GM23338 (cell line): ENCODE results near the gene SLC8A1. TPM values are rescaled to one million over a fixed set of nuclear protein-coding genes. Genes with fewer than 3 reads are reported as not detected.

Source experiments
- ATAC-seq: fragments of 200-7000 bp; cut with Tn5 transposase; 3 replicates; pipeline ENCODE4 v1.9.1; 2020
- DNase-seq: peaks from one replicate; pipeline ENCODE4 v3.0.0-alpha.2; 2015; ENCODE audit warnings: low spot score
- H2AFZ ChIP-seq: fragments of 200-600 bp; sonication (generic); 2 replicates; pipeline ENCODE4 v1.8.0; 2016; ENCODE audit warnings: antibody characterized with exemption, mild to moderate bottlenecking, moderate library complexity
- H3F3A ChIP-seq: fragments of 200-600 bp; sonication (generic); replicated peaks from 2 replicates; pipeline ENCODE4 v1.8.0; 2017; ENCODE audit warnings: antibody characterized with exemption, mixed run types, low read depth
- H3K27ac ChIP-seq: fragments of 200-600 bp; sonication (generic); 2 replicates; pipeline ENCODE4 v1.6.1; 2016; ENCODE audit warnings: low read depth
- H3K27me3 ChIP-seq: fragments of 200-600 bp; sonication (generic); 2 replicates; pipeline ENCODE4 v1.8.0; 2016; ENCODE audit warnings: mild to moderate bottlenecking, mixed run types, moderate library complexity; ENCODE audit not compliant: insufficient read depth
- H3K36me3 ChIP-seq: fragments of 200-600 bp; sonication (generic); 2 replicates; pipeline ENCODE4 v1.8.0; 2016; ENCODE audit warnings: mild to moderate bottlenecking; ENCODE audit not compliant: insufficient read depth
- H3K4me1 ChIP-seq: fragments of 200-600 bp; sonication (generic); 2 replicates; pipeline ENCODE4 v1.8.0; 2016; ENCODE audit warnings: mild to moderate bottlenecking, moderate library complexity; ENCODE audit not compliant: insufficient read depth
- H3K4me2 ChIP-seq: fragments of 200-600 bp; sonication (generic); 2 replicates; pipeline ENCODE4 v1.7.1; 2017; ENCODE audit warnings: mixed run types
- H3K4me3 ChIP-seq: fragments of 200-600 bp; sonication (generic); 2 replicates; pipeline ENCODE4 v1.6.1; 2016; ENCODE audit warnings: mixed run types
- H3K79me2 ChIP-seq: fragments of 200-600 bp; sonication (generic); replicated peaks from 2 replicates; pipeline ENCODE4 v1.8.0; 2017; ENCODE audit warnings: mild to moderate bottlenecking; ENCODE audit not compliant: insufficient read depth
- H3K9me2 ChIP-seq: fragments of 200-600 bp; sonication (generic); 2 replicates; pipeline ENCODE4 v1.8.0; 2017; ENCODE audit not compliant: insufficient read depth
- H4K20me1 ChIP-seq: fragments of 200-600 bp; sonication (generic); replicated peaks from 2 replicates; pipeline ENCODE4 v1.8.0; 2017; ENCODE audit warnings: mild to moderate bottlenecking; ENCODE audit not compliant: insufficient read depth
- H3K27ac Mint-ChIP-seq: 2 replicates; pipeline ENCODE4 v1.8.0; 2020; ENCODE audit warnings: inconsistent platforms, mild to moderate bottlenecking, moderate library complexity, mixed read lengths
- H3K27me3 Mint-ChIP-seq: 3 replicates; pipeline ENCODE4 v1.8.0; 2022; ENCODE audit warnings: low read depth, mild to moderate bottlenecking, moderate library complexity, mixed read lengths, inconsistent platforms; ENCODE audit not compliant: insufficient read depth, poor library complexity
- H3K36me3 Mint-ChIP-seq: 3 replicates; pipeline ENCODE4 v1.8.0; 2021; ENCODE audit warnings: low read depth, mild to moderate bottlenecking, inconsistent platforms, moderate library complexity, mixed read lengths
- H3K4me1 Mint-ChIP-seq: 3 replicates; pipeline ENCODE4 v1.8.0; 2020; ENCODE audit warnings: mild to moderate bottlenecking, inconsistent platforms, mixed read lengths
- H3K4me3 Mint-ChIP-seq: 3 replicates; pipeline ENCODE4 v1.8.0; 2021; ENCODE audit warnings: moderate library complexity, mild to moderate bottlenecking, inconsistent platforms, mixed read lengths
- H3K9me3 Mint-ChIP-seq: 3 replicates; pipeline ENCODE4 v1.8.0; 2020; ENCODE audit warnings: moderate library complexity, mild to moderate bottlenecking, inconsistent platforms, mixed read lengths
- CREB1 ChIP-seq: fragments of 250-450 bp; sonication (Bioruptor Pico); IDR thresholded peaks from 2 replicates; pipeline ENCODE4 v1.5.0; 2020; ENCODE audit warnings: low read depth, mild to moderate bottlenecking, moderate library complexity
- EZH2 ChIP-seq: fragments of 200-600 bp; sonication (generic); IDR thresholded peaks from one replicate; pipeline ENCODE4 v1.8.0; 2017; ENCODE audit warnings: antibody characterized with exemption, mild to moderate bottlenecking, low read depth; ENCODE audit not compliant: unreplicated experiment
- JUNB ChIP-seq: IDR thresholded peaks from one replicate; pipeline ENCODE4 v1.6.1; 2016; ENCODE audit warnings: antibody characterized with exemption; ENCODE audit not compliant: unreplicated experiment
- NANOG ChIP-seq: IDR thresholded peaks from 2 replicates; pipeline ENCODE4 v1.6.1; 2016; ENCODE audit warnings: antibody characterized with exemption, borderline replicate concordance
- POLR2AphosphoS5 ChIP-seq: IDR thresholded peaks from 2 replicates; pipeline ENCODE4 v1.6.1; 2016; ENCODE audit warnings: antibody characterized with exemption, low read depth
- ZNF114 ChIP-seq: fragments of 250-450 bp; sonication (Bioruptor Pico); IDR thresholded peaks from 2 replicates; pipeline ENCODE4 v1.5.0; 2020; ENCODE audit warnings: mild to moderate bottlenecking, moderate library complexity
- polyA plus RNA-seq: library from polyadenylated mRNA; unstranded; fragments of >200 nt; fragmentation: Nextera tagmentation; extraction: Ambion mirVana; gene quantifications from 2 replicates; pipeline ENCODE4 v1.2.1, GENCODE V29; 2016
- total RNA-seq: library from RNA; depleted of rRNA; stranded (reverse); fragments of >200 nt; shearing (Covaris generic); gene quantifications from 2 replicates; pipeline ENCODE4 v1.2.3, GENCODE V29; 2014
- TF ChIP-seq, protein P1 (sequence below): IDR thresholded peaks from 2 replicates; pipeline ENCODE4 v1.6.1; 2016; ENCODE audit warnings: antibody characterized with exemption
- TF ChIP-seq, protein P2 (sequence below): IDR thresholded peaks from one replicate; pipeline ENCODE4 v1.6.1; 2018; ENCODE audit warnings: antibody characterized with exemption; ENCODE audit not compliant: unreplicated experiment
- TF ChIP-seq, protein P3 (sequence below): fragments of 250-450 bp; sonication (Bioruptor Pico); IDR thresholded peaks from 2 replicates; pipeline ENCODE4 v1.5.0; 2020; ENCODE audit warnings: mild to moderate bottlenecking, moderate library complexity
- TF ChIP-seq, protein P4 (sequence below), 2 experiments: fragments of 200-600 bp in 1 of 2; sonication (generic) in 1 of 2; conservative IDR thresholded peaks; 2 replicates each; pipeline versions ENCODE4 v1.5.1 to v1.6.1; 2016 to 2017; ENCODE audit warnings: antibody characterized with exemption in 2 of 2, low read depth in 2 of 2, mild to moderate bottlenecking in 2 of 2, moderate library complexity in 1 of 2

Gene SLC8A1
- total and polyA plus RNA-seq, 2 experiments from 2014 or later = 2.5 to 3.3 TPM

DNA sequence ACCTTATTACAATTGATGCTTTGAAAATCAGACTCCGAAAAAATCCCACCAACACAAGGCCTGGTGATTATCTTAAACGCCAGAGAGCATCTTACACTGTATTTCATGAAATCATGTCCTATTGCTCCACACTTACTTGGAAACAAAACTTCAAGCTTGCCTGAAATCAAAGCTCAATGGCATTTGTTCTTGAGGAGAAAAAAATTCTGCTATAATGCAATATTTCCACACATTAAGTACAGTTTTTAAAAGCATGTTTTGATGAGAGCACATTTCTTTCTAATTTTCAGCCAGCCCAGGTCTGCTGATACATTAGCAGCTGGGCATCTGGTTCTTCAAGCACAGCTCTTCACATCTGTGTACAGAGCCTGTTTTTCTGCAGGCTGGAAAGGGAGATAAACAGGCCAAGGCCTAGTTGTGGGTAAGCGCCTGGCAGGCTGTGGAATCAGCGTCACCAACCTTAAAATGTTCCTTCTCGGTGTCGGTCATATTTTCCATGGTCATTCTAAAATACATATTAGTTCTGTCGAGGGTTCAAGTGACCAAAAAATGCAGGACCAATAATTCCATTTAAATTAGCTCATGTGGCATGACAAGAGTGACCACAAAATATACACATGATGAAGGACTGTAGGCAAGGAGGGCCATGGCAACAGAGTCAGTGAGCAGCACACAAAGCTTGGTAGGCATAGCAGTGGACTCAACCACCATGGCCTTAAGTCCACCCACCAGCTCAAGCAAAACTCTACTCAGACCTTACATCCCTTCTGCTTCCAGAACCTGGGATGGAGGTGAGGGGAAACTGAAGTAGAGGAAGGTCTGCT, 20.9 kb downstream of the SLC8A1 start:
- H3K4me3 Mint-ChIP-seq = no peak overlapping the region
- H3K27me3 Mint-ChIP-seq = no peaks in the 10 kb centered on the region
- ATAC-seq (no peak), DNase-seq (no peak)
- 0 out of 2 replicates have a peak, but pooled peaks cover 3% of the 10 kb centered on the region for H3K9me2 ChIP-seq
- no peak overlapping the region for H3K27ac ChIP-seq
- H3K36me3 ChIP-seq = no peaks in the 10 kb centered on the region
- no peak overlapping the region for H3K4me2 ChIP-seq
- H3K27me3 ChIP-seq = no peaks in the 10 kb centered on the region
- H3K4me3 ChIP-seq = no peak overlapping the region
- no peaks in the 10 kb centered on the region for H3K9me3 Mint-ChIP-seq
- no peaks in the 10 kb centered on the region for H3K36me3 Mint-ChIP-seq
- no peak overlapping the region for H3K27ac Mint-ChIP-seq
- no peaks in the 10 kb centered on the region for H4K20me1 ChIP-seq
- H3K79me2 ChIP-seq = no peaks in the 10 kb centered on the region
- H3K4me1 Mint-ChIP-seq = 0 out of 3 replicates have a peak, but pooled peaks cover 2% of the 10 kb centered on the region
- H2AFZ ChIP-seq = no peak overlapping the region
- no peak for TF ChIP-seq EZH2
- TF ChIP-seq JUNB = no peak
- TF ChIP-seq CREB1 (CRISPR knock-in tag) = no peak
- TF ChIP-seq NANOG = no peak
- TF ChIP-seq POLR2AphosphoS5 = no peak
- no peak for TF ChIP-seq ZNF114 (CRISPR knock-in tag)
- TF ChIP-seq, protein P1, sequence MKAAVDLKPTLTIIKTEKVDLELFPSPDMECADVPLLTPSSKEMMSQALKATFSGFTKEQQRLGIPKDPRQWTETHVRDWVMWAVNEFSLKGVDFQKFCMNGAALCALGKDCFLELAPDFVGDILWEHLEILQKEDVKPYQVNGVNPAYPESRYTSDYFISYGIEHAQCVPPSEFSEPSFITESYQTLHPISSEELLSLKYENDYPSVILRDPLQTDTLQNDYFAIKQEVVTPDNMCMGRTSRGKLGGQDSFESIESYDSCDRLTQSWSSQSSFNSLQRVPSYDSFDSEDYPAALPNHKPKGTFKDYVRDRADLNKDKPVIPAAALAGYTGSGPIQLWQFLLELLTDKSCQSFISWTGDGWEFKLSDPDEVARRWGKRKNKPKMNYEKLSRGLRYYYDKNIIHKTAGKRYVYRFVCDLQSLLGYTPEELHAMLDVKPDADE = no peak
- TF ChIP-seq, protein P2, sequence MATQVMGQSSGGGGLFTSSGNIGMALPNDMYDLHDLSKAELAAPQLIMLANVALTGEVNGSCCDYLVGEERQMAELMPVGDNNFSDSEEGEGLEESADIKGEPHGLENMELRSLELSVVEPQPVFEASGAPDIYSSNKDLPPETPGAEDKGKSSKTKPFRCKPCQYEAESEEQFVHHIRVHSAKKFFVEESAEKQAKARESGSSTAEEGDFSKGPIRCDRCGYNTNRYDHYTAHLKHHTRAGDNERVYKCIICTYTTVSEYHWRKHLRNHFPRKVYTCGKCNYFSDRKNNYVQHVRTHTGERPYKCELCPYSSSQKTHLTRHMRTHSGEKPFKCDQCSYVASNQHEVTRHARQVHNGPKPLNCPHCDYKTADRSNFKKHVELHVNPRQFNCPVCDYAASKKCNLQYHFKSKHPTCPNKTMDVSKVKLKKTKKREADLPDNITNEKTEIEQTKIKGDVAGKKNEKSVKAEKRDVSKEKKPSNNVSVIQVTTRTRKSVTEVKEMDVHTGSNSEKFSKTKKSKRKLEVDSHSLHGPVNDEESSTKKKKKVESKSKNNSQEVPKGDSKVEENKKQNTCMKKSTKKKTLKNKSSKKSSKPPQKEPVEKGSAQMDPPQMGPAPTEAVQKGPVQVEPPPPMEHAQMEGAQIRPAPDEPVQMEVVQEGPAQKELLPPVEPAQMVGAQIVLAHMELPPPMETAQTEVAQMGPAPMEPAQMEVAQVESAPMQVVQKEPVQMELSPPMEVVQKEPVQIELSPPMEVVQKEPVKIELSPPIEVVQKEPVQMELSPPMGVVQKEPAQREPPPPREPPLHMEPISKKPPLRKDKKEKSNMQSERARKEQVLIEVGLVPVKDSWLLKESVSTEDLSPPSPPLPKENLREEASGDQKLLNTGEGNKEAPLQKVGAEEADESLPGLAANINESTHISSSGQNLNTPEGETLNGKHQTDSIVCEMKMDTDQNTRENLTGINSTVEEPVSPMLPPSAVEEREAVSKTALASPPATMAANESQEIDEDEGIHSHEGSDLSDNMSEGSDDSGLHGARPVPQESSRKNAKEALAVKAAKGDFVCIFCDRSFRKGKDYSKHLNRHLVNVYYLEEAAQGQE = no peak
- TF ChIP-seq, protein P3, sequence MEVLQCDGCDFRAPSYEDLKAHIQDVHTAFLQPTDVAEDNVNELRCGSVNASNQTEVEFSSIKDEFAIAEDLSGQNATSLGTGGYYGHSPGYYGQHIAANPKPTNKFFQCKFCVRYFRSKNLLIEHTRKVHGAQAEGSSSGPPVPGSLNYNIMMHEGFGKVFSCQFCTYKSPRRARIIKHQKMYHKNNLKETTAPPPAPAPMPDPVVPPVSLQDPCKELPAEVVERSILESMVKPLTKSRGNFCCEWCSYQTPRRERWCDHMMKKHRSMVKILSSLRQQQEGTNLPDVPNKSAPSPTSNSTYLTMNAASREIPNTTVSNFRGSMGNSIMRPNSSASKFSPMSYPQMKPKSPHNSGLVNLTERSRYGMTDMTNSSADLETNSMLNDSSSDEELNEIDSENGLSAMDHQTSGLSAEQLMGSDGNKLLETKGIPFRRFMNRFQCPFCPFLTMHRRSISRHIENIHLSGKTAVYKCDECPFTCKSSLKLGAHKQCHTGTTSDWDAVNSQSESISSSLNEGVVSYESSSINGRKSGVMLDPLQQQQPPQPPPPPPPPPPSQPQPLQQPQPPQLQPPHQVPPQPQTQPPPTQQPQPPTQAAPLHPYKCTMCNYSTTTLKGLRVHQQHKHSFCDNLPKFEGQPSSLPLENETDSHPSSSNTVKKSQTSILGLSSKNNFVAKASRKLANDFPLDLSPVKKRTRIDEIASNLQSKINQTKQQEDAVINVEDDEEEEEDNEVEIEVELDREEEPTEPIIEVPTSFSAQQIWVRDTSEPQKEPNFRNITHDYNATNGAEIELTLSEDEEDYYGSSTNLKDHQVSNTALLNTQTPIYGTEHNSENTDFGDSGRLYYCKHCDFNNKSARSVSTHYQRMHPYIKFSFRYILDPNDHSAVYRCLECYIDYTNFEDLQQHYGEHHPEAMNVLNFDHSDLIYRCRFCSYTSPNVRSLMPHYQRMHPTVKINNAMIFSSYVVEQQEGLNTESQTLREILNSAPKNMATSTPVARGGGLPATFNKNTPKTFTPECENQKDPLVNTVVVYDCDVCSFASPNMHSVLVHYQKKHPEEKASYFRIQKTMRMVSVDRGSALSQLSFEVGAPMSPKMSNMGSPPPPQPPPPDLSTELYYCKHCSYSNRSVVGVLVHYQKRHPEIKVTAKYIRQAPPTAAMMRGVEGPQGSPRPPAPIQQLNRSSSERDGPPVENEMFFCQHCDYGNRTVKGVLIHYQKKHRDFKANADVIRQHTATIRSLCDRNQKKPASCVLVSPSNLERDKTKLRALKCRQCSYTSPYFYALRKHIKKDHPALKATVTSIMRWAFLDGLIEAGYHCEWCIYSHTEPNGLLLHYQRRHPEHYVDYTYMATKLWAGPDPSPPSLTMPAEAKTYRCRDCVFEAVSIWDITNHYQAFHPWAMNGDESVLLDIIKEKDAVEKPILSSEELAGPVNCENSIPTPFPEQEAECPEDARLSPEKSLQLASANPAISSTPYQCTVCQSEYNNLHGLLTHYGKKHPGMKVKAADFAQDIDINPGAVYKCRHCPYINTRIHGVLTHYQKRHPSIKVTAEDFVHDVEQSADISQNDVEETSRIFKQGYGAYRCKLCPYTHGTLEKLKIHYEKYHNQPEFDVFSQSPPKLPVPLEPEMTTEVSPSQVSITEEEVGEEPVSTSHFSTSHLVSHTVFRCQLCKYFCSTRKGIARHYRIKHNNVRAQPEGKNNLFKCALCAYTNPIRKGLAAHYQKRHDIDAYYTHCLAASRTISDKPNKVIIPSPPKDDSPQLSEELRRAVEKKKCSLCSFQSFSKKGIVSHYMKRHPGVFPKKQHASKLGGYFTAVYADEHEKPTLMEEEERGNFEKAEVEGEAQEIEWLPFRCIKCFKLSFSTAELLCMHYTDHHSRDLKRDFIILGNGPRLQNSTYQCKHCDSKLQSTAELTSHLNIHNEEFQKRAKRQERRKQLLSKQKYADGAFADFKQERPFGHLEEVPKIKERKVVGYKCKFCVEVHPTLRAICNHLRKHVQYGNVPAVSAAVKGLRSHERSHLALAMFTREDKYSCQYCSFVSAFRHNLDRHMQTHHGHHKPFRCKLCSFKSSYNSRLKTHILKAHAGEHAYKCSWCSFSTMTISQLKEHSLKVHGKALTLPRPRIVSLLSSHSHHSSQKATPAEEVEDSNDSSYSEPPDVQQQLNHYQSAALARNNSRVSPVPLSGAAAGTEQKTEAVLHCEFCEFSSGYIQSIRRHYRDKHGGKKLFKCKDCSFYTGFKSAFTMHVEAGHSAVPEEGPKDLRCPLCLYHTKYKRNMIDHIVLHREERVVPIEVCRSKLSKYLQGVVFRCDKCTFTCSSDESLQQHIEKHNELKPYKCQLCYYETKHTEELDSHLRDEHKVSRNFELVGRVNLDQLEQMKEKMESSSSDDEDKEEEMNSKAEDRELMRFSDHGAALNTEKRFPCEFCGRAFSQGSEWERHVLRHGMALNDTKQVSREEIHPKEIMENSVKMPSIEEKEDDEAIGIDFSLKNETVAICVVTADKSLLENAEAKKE (CRISPR knock-in tag) = no peak
- TF ChIP-seq, protein P4, sequence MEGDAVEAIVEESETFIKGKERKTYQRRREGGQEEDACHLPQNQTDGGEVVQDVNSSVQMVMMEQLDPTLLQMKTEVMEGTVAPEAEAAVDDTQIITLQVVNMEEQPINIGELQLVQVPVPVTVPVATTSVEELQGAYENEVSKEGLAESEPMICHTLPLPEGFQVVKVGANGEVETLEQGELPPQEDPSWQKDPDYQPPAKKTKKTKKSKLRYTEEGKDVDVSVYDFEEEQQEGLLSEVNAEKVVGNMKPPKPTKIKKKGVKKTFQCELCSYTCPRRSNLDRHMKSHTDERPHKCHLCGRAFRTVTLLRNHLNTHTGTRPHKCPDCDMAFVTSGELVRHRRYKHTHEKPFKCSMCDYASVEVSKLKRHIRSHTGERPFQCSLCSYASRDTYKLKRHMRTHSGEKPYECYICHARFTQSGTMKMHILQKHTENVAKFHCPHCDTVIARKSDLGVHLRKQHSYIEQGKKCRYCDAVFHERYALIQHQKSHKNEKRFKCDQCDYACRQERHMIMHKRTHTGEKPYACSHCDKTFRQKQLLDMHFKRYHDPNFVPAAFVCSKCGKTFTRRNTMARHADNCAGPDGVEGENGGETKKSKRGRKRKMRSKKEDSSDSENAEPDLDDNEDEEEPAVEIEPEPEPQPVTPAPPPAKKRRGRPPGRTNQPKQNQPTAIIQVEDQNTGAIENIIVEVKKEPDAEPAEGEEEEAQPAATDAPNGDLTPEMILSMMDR (conservative IDR thresholded peaks at IDR 0.05; ENCODE audit: low read depth in 2 of 2) = no peak
- no peaks in the 10 kb centered on the region for H3F3A ChIP-seq
- H3K4me1 ChIP-seq = no peaks in the 10 kb centered on the region
